ENCODE measurements around the gene RBFOX2. TPM values are rescaled to one million over a fixed set of nuclear protein-coding genes. Genes with fewer than 3 reads are reported as not detected.

RBFOX2 gene
- total and polyA plus RNA-seq, 4 donors = 14.2 to 53.6 (median 25.6) TPM

GRCh38 chr22:35854334-35854733, 174.3 kb downstream of the RBFOX2 start:
- TF ChIP-seq NR2F2 (IDR thresholded peaks at IDR 0.05) = no peak
- no peak for TF ChIP-seq JUND (IDR thresholded peaks at IDR 0.05)
- TF ChIP-seq CTCF (IDR thresholded peaks at IDR 0.05; ENCODE audit: low read depth, low read length, missing input control) = no peak
- TF ChIP-seq RXRA (IDR thresholded peaks at IDR 0.05) = no peak
- H3K36me3 ChIP-seq (ENCODE audit: control insufficient read depth in 4 of 4, insufficient read depth in 3 of 4, low read depth in 1 of 4, low read length in 3 of 4) = no peaks in the 10 kb centered on the region
- no peaks in the 10 kb centered on the region for H3K27me3 ChIP-seq (ENCODE audit: control insufficient read depth in 4 of 4, insufficient read depth in 4 of 4, low read length in 3 of 4)
- no peak overlapping the region for H3K4me3 ChIP-seq (ENCODE audit: low read depth in 1 of 3, low read length in 3 of 3)
- peaks cover 0 to 3% (median under 1%) of the 10 kb centered on the region in 4 donors for H3K4me1 ChIP-seq (ENCODE audit: control insufficient read depth in 4 of 4, insufficient read depth in 4 of 4, low read length in 3 of 4)
- H3K9me3 ChIP-seq (ENCODE audit: control insufficient read depth in 4 of 4, low read length in 3 of 4) = no peaks in the 10 kb centered on the region
- no peak overlapping the region for H3K27ac ChIP-seq (ENCODE audit: low read depth in 1 of 2, low read length in 2 of 2)
- no peak overlapping the region for H3K9ac ChIP-seq (ENCODE audit: low read depth in 1 of 2, low read length in 2 of 2)
- WGBS = 96% methylated on average over 2 of the region's 2 CpGs
- DNase-seq (ENCODE audit: low spot score) = no peak

- H3K9ac ChIP-seq (ENCODE audit: low read depth in 1 of 2, low read length in 2 of 2) = no peak overlapping the region
- no peaks in the 10 kb centered on the region for H3K36me3 ChIP-seq (ENCODE audit: control insufficient read depth in 4 of 4, insufficient read depth in 3 of 4, low read depth in 1 of 4, low read length in 3 of 4)
- no peak for DNase-seq (ENCODE audit: low spot score)
- H3K27ac ChIP-seq (ENCODE audit: low read depth in 1 of 2, low read length in 2 of 2) = no peak overlapping the region
- no peak for TF ChIP-seq CTCF (IDR thresholded peaks at IDR 0.05; ENCODE audit: low read depth, low read length, missing input control)
- no peak for TF ChIP-seq NR2F2 (IDR thresholded peaks at IDR 0.05)
- no peak overlapping the region for H3K4me3 ChIP-seq (ENCODE audit: low read depth in 1 of 3, low read length in 3 of 3)
- H3K27me3 ChIP-seq (ENCODE audit: control insufficient read depth in 4 of 4, insufficient read depth in 4 of 4, low read length in 3 of 4) = no peaks in the 10 kb centered on the region
- H3K4me1 ChIP-seq (ENCODE audit: control insufficient read depth in 4 of 4, insufficient read depth in 4 of 4, low read length in 3 of 4) = peaks cover 0 to 6% (median 2%) of the 10 kb centered on the region in 4 donors
- H3K9me3 ChIP-seq (ENCODE audit: control insufficient read depth in 4 of 4, low read length in 3 of 4) = no peaks in the 10 kb centered on the region
Observed at GRCh38 chr22:35852076-35852475, 176.5 kb downstream of the RBFOX2 start.

GRCh38 chr22:35850831-35851230, 177.8 kb downstream of the RBFOX2 start:
- TF ChIP-seq JUND (IDR thresholded peaks at IDR 0.05) = no peak
- TF ChIP-seq HNF4A (conservative IDR thresholded peaks at IDR 0.05) = no peak
- TF ChIP-seq FOXA2 (IDR thresholded peaks at IDR 0.05) = no peak
- no peak for TF ChIP-seq REST (IDR thresholded peaks at IDR 0.05)
- TF ChIP-seq CTCF (IDR thresholded peaks at IDR 0.05; ENCODE audit: low read depth, low read length, missing input control) = no peak
- no peaks in the 10 kb centered on the region for H3K9me3 ChIP-seq (ENCODE audit: control insufficient read depth in 4 of 4, low read length in 3 of 4)
- H3K4me3 ChIP-seq (ENCODE audit: low read depth in 1 of 3, low read length in 3 of 3) = no peak overlapping the region
- DNase-seq (ENCODE audit: low spot score) = no peak
- H3K4me1 ChIP-seq (ENCODE audit: control insufficient read depth in 4 of 4, insufficient read depth in 4 of 4, low read length in 3 of 4) = peaks cover 4 to 12% (median 6%) of the 10 kb centered on the region in 4 donors
- no peak overlapping the region for H3K9ac ChIP-seq (ENCODE audit: low read depth in 1 of 2, low read length in 2 of 2)
- H3K36me3 ChIP-seq (ENCODE audit: control insufficient read depth in 4 of 4, insufficient read depth in 3 of 4, low read depth in 1 of 4, low read length in 3 of 4) = no peaks in the 10 kb centered on the region
- 77% methylated on average over 5 of the region's 5 CpGs for WGBS
- H3K27me3 ChIP-seq (ENCODE audit: control insufficient read depth in 4 of 4, insufficient read depth in 4 of 4, low read length in 3 of 4) = no peaks in the 10 kb centered on the region
- H3K27ac ChIP-seq (ENCODE audit: low read depth in 1 of 2, low read length in 2 of 2) = no peak overlapping the region
